LNCAP (cell line): Measurements from ENCODE around the gene SP100.

Experiments used
- TF ChIP-seq, protein P1 (sequence below): fragments of 450-650 bp; IDR thresholded peaks from 2 replicates; pipeline ENCODE4 v1.5.1; 2017; ENCODE audit warnings: mild to moderate bottlenecking

SP100 gene

GRCh38 chr2:230592775-230593174 is 176.8 kb downstream of the SP100 start:
- TF ChIP-seq, protein P1, sequence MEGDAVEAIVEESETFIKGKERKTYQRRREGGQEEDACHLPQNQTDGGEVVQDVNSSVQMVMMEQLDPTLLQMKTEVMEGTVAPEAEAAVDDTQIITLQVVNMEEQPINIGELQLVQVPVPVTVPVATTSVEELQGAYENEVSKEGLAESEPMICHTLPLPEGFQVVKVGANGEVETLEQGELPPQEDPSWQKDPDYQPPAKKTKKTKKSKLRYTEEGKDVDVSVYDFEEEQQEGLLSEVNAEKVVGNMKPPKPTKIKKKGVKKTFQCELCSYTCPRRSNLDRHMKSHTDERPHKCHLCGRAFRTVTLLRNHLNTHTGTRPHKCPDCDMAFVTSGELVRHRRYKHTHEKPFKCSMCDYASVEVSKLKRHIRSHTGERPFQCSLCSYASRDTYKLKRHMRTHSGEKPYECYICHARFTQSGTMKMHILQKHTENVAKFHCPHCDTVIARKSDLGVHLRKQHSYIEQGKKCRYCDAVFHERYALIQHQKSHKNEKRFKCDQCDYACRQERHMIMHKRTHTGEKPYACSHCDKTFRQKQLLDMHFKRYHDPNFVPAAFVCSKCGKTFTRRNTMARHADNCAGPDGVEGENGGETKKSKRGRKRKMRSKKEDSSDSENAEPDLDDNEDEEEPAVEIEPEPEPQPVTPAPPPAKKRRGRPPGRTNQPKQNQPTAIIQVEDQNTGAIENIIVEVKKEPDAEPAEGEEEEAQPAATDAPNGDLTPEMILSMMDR: no peak
